T-helper 17 cell (primary cell): ENCODE measurements around the gene PLA2G4C. TPM values are rescaled to one million over a fixed set of nuclear protein-coding genes. Genes with fewer than 3 reads are reported as not detected.

Source experiments
- ATAC-seq: fragments of 150-1000 bp; cut with Tn5 transposase; 2 replicates; pipeline ENCODE4 v1.10.0; 2021; ENCODE audit warnings: mild to moderate bottlenecking, moderate library complexity
- DNase-seq, 3 donors: peaks; one replicate each; pipeline versions ENCODE4 v3.0.0 to v3.0.0-alpha.2; 2020 to 2021
- H3K9me3 ChIP-seq: one replicate; pipeline ENCODE4 v1.7.0; 2013; ENCODE audit warnings: low read length, mild to moderate bottlenecking; ENCODE audit not compliant: control insufficient read depth, poor library complexity, severe bottlenecking
- H3K27ac Mint-ChIP-seq: one replicate; pipeline ENCODE4 v1.8.0; 2022; ENCODE audit warnings: mild to moderate bottlenecking, moderate library complexity, mixed read lengths
- H3K27me3 Mint-ChIP-seq: one replicate; pipeline ENCODE4 v1.8.0; 2022; ENCODE audit warnings: mixed read lengths
- H3K36me3 Mint-ChIP-seq: one replicate; pipeline ENCODE4 v1.8.0; 2022; ENCODE audit warnings: low read depth, mixed read lengths
- H3K4me1 Mint-ChIP-seq: one replicate; pipeline ENCODE4 v1.8.0; 2022; ENCODE audit warnings: mild to moderate bottlenecking, mixed read lengths
- H3K4me3 Mint-ChIP-seq: one replicate; pipeline ENCODE4 v1.8.0; 2022; ENCODE audit warnings: mild to moderate bottlenecking, moderate library complexity, mixed read lengths
- total RNA-seq, 4 donors: library from RNA in 2 of 4; stranded (reverse) in 2 of 4; gene quantifications; one replicate each; pipeline ENCODE4 v1.2.3 and lab custom pipeline; 2022 to 2026

Gene PLA2G4C
- total RNA-seq, 2 donors from 2014 or later, result 11.7 to 12.6 TPM

DNA sequence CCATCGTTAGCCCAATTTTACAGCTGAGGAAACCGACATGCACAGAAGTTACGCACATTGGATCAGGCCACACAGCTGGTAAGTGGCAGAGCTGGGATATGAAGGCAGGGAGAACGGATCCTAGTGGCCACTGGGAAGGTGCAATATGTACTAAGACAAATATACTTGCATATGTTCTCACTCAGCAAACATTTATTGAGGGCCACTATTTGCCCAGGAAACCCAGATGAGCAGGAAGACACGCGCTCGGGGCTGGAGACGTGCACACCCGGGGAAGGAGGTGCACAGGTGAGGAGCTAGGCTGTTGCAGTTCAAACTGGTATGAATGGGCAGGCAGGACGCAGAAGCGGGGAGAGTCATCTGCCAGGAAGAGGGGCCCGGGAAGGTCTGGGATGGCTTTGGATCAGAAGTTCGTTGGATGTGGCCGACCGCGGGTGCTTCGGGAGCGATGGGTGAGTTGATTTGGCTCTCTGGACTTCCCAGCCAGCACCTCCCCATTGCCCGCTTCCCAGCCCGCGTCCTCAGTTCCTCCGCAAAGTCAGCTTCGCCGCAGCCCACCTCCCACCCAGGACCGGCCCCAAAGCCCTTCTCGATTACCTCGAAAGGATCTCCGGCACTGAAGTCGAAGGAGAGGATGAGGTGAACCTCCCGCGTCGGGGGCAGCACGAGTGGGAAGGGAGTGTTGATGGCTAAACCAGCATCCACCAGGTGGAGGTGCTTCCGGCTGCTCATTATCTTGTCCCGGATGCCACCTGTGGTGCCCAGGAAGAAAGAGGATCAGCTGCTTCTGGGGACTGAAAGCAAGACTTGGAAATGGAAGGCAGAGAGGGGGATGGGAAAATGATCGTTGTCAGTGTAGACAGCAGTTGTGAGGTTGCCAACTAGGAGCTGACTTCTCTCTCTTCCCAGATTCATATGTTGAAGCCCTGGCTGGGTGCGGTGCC is 48.9 kb downstream of the PLA2G4C start:
- no peaks in the 10 kb centered on the region for H3K9me3 ChIP-seq
- Mint-ChIP-seq H3K4me3 (no peak overlapping the region), H3K27ac (no peak overlapping the region), H3K27me3 (no peaks in the 10 kb centered on the region), H3K4me1 (no peaks in the 10 kb centered on the region), H3K36me3 (peaks cover 3% of the 10 kb centered on the region)
- DNase-seq, result no peak
- no peak for ATAC-seq

GRCh38 chr19:48060381-48060780 is 50.2 kb downstream of the PLA2G4C start:
- Mint-ChIP-seq H3K4me1 (no peaks in the 10 kb centered on the region), H3K27me3 (no peaks in the 10 kb centered on the region), H3K27ac (no peak overlapping the region), H3K4me3 (no peak overlapping the region), H3K36me3 (peaks cover 3% of the 10 kb centered on the region)
- DNase-seq (no peak), ATAC-seq (no peak)
- no peaks in the 10 kb centered on the region for H3K9me3 ChIP-seq

DNA sequence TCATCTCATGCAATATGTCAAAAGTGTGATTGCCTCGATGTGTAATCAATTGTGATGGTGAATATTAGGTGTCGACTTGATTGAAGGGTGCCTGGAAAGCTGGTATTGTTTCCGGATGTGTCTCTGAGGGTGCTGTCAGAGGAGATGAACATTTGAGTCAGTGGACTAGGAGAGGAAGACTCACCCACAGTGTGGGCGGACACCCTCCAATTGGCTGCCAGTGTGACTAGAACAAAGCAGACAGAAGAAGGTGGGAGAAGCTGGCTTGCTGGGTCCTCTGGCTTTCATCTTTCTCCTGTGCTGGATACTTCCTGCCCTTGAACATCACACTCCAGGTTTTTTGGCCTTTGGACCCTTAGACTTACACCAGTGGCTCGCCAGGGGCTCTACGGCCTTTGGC is 51.3 kb downstream of the PLA2G4C start:
- H3K4me3 Mint-ChIP-seq, result no peak overlapping the region
- ATAC-seq, result no peak
- no peak overlapping the region for H3K27ac Mint-ChIP-seq
- H3K36me3 Mint-ChIP-seq, result peaks cover 3% of the 10 kb centered on the region
- no peak for DNase-seq
- no peaks in the 10 kb centered on the region for H3K9me3 ChIP-seq
- no peaks in the 10 kb centered on the region for H3K27me3 Mint-ChIP-seq
- no peaks in the 10 kb centered on the region for H3K4me1 Mint-ChIP-seq

GRCh38 chr19:48053856-48054255 is 56.8 kb downstream of the PLA2G4C start:
- Mint-ChIP-seq H3K4me1 (no peaks in the 10 kb centered on the region), H3K4me3 (no peak overlapping the region), H3K27me3 (no peaks in the 10 kb centered on the region), H3K36me3 (no peaks in the 10 kb centered on the region), H3K27ac (no peak overlapping the region)
- no peak for ATAC-seq
- DNase-seq, result no peak
- H3K9me3 ChIP-seq, result no peaks in the 10 kb centered on the region

DNA sequence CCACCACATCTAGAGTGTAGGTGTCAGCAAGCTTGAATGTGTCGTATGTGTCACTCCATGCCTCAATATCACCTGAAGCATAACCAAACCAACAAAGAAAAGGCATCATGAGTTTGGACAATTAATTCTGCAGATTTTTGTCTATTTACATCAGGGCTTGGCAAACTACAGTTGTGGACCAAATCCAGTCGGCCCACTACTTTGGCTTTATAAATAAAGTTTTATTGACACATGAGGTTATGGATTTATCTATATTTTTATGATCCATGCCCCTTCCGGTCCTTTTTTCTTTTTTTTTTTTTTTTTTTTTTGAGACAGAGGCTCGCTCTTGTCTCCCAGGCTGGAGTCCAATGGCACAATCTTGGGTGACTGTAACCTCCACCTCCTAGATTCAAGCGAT is 57.5 kb downstream of the PLA2G4C start:
- no peak overlapping the region for H3K27ac Mint-ChIP-seq
- no peak for DNase-seq
- H3K36me3 Mint-ChIP-seq, result no peaks in the 10 kb centered on the region
- no peaks in the 10 kb centered on the region for H3K4me1 Mint-ChIP-seq
- no peak overlapping the region for H3K4me3 Mint-ChIP-seq
- ATAC-seq, result no peak
- H3K9me3 ChIP-seq, result no peaks in the 10 kb centered on the region
- H3K27me3 Mint-ChIP-seq, result no peaks in the 10 kb centered on the region

- Mint-ChIP-seq H3K36me3 (peaks cover 2% of the 10 kb centered on the region), H3K27me3 (no peaks in the 10 kb centered on the region)
These were observed 59.1 kb downstream of the PLA2G4C start for GRCh38 chr19:48051335-48052033.

DNA sequence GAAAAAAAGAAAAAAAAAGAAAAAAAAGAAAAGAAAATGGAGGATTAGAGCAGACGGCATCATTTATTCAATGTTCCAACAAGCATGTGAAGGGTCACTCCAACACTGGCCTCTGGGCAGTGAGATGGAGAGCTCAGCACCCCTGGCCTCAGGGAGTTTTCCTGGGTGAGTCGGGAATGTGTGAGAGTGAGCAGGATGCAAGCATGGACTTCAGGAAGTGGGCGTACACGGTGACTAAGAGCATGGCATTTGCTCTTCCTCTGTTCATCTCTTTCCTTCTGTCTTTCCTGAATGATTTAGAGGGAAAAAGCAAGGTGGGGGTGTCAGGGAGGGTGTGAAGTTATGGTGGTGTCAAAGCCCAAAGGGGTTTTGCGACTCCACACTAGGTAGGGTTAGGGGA is 66.1 kb downstream of the PLA2G4C start:
- DNase-seq (no peak), ATAC-seq (no peak)
- Mint-ChIP-seq H3K27me3 (peaks cover 43% of the 10 kb centered on the region), H3K27ac (no peak overlapping the region), H3K36me3 (peaks cover 4% of the 10 kb centered on the region), H3K4me3 (no peak overlapping the region), H3K4me1 (no peaks in the 10 kb centered on the region)
- H3K9me3 ChIP-seq, result no peaks in the 10 kb centered on the region

More at GRCh38 chr19:48051335-48052033, 59.1 kb downstream of the PLA2G4C start:
- H3K9me3 ChIP-seq, result no peaks in the 10 kb centered on the region
- H3K4me3 Mint-ChIP-seq, result no peak overlapping the region
- ATAC-seq (no peak), DNase-seq (no peak)
- no peaks in the 10 kb centered on the region for H3K4me1 Mint-ChIP-seq
- H3K27ac Mint-ChIP-seq, result no peak overlapping the region

GRCh38 chr19:48043675-48044258 is 66.8 kb downstream of the PLA2G4C start, which contains the start of gene CABP5:
TSS of gene CABP5 (minus strand) at chr19:48044079. CDS start at chr19:48043922, 157 bp downstream.
- DNase-seq, result no peak

DNA sequence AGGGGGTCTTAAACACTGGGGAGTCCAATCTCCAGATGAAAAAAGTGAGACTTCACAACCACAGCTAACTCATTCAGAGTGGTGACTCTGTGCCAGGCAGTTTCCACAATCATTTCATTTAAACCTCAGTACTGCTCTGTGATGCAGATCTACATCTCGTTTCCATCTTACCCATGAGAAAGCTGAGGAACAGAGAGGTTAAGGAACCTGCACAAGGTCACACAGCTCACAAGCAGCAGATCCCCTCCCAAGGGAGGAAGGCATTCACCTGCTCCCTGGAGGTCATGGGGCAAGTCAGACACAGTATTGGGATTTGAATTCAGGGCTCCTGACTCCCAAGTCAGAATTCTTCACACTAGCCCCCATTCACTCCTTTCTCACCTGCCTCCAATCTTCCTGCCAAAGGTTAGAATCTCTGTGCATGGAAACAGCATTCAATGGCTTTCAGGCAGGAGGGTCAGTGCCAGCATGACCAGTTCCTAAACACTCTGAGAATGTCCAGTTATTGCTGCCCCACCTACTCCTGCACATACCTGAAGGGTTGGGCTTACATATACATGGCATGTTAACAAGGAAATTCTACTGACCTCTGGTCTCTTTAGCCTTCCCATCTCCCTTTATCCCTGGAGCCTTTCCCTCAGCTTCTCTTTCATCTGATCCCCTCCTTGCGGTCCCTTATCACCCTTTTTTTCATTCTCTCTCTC is 68.6 kb downstream of the PLA2G4C start:
- Mint-ChIP-seq H3K27ac (no peak overlapping the region), H3K36me3 (peaks cover 3% of the 10 kb centered on the region), H3K4me1 (no peaks in the 10 kb centered on the region), H3K27me3 (peaks cover 48% of the 10 kb centered on the region), H3K4me3 (no peak overlapping the region)
- H3K9me3 ChIP-seq, result no peaks in the 10 kb centered on the region
- no peak for ATAC-seq
- no peak for DNase-seq

More at GRCh38 chr19:48043675-48044258, 66.8 kb downstream of the PLA2G4C start, which contains the start of gene CABP5:
- H3K4me3 Mint-ChIP-seq, result no peak within 1 kb of the TSS
- no peak for ATAC-seq
- H3K9me3 ChIP-seq, result no peaks in the 10 kb centered on the region
- H3K27ac Mint-ChIP-seq, result no peak within 1 kb of the TSS
- no peaks in the 10 kb centered on the region for H3K4me1 Mint-ChIP-seq
- peaks cover 4% of the 10 kb centered on the region for H3K36me3 Mint-ChIP-seq
- H3K27me3 Mint-ChIP-seq, result peaks cover 48% of the 10 kb centered on the region

DNA sequence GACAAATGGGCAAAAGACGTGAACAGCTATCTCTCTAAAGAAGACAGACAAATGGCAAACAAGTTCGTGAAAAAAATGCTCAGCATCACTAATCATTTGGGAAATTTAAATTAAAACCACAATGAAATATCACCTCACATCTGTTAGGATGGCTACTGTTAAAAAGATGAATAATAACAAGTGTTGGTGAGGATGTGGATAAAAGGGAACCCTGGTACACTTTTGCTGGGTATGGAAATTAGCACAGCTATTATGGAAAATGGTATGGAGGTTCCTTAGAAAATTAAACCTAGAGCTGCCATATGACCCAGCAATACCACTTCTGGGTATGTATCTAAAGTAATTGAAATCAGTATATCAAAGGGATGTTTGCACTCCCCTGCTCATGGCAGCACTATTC is 73.9 kb downstream of the PLA2G4C start:
- ATAC-seq (no peak), DNase-seq (no peak)
- H3K9me3 ChIP-seq, result peaks cover 5% of the 10 kb centered on the region
- H3K4me3 Mint-ChIP-seq, result no peak overlapping the region
- no peaks in the 10 kb centered on the region for H3K4me1 Mint-ChIP-seq
- H3K36me3 Mint-ChIP-seq, result peaks cover 7% of the 10 kb centered on the region
- peaks cover 46% of the 10 kb centered on the region for H3K27me3 Mint-ChIP-seq
- H3K27ac Mint-ChIP-seq, result no peak overlapping the region

DNA sequence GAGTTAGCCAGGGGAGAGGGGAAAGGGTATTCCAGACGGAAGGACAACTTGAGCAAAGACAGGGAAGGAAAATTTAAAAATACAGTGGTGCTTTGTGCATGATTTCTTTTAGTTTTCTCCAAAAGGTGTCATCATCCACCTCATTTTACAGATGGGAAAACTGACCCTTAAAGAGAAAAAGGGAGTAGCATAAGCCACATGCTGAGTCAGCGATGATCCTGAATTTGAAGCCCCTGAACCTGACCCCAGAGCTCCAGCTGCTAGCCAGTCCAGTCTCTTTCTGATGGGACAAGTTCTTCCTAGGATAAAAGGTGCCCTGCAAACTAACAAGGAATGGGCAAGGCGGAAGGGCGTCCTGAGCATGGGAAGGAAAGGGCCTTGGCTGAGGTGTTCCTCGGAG is 77.0 kb downstream of the PLA2G4C start:
- no peak overlapping the region for H3K4me3 Mint-ChIP-seq
- no peak overlapping the region for H3K27ac Mint-ChIP-seq
- H3K4me1 Mint-ChIP-seq, result no peaks in the 10 kb centered on the region
- H3K36me3 Mint-ChIP-seq, result peaks cover 4% of the 10 kb centered on the region
- ATAC-seq, result no peak
- peaks cover 5% of the 10 kb centered on the region for H3K9me3 ChIP-seq
- no peak for DNase-seq
- H3K27me3 Mint-ChIP-seq, result peaks cover 37% of the 10 kb centered on the region

GRCh38 chr19:48030073-48030472 is 80.5 kb downstream of the PLA2G4C start:
- no peak for ATAC-seq
- Mint-ChIP-seq H3K4me1 (no peaks in the 10 kb centered on the region), H3K27me3 (peaks cover 63% of the 10 kb centered on the region), H3K4me3 (no peak overlapping the region), H3K36me3 (peaks cover 7% of the 10 kb centered on the region), H3K27ac (no peak overlapping the region)
- H3K9me3 ChIP-seq, result peaks cover 2% of the 10 kb centered on the region
- no peak for DNase-seq

DNA sequence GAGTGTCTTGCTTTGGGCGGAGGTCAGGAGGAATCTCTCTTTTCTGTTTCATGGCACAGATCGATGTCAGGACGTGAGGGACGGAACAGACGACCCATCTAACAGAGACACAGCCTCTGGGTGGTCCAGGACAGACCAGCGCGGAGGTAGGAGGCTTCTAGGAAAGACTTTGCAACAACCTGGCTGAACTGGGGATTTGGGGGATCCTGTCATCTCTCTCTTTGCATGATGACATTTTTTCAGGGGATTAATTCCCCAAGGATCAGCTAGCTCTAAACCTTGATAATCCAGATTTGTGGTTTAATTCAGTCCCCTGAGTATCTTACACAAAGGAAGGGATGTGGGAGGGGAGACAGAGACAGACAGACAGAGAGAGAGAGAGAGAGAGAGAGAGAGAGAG is 81.2 kb downstream of the PLA2G4C start:
- no peak for ATAC-seq
- DNase-seq, result no peak
- Mint-ChIP-seq H3K4me3 (no peak overlapping the region), H3K36me3 (peaks cover 7% of the 10 kb centered on the region), H3K4me1 (no peaks in the 10 kb centered on the region), H3K27me3 (peaks cover 69% of the 10 kb centered on the region), H3K27ac (no peak overlapping the region)
- H3K9me3 ChIP-seq, result peaks cover 2% of the 10 kb centered on the region
